SK-N-MC (cell line): ENCODE data around the gene KRTAP10-5.

ENCODE experiments used
- DNase-seq: peaks from one replicate; pipeline ENCODE4 v3.0.0-alpha.2; 2011; ENCODE audit warnings: low read depth, low spot score
- H3K27ac ChIP-seq: fragments of 200-600 bp; sonication (generic); 2 replicates; pipeline ENCODE4 v1.5.1; 2016; ENCODE audit warnings: mixed run types
- H3K36me3 ChIP-seq: fragments of 200-600 bp; sonication (generic); 2 replicates; pipeline ENCODE4 v1.6.1; 2017; ENCODE audit warnings: antibody characterized with exemption, low read length, mixed read lengths; ENCODE audit not compliant: insufficient read depth
- H3K4me3 ChIP-seq: fragments of 200-600 bp; sonication (generic); 2 replicates; pipeline ENCODE4 v1.5.1; 2016
- H3K9ac ChIP-seq: fragments of 200-600 bp; sonication (generic); 2 replicates; pipeline ENCODE4 v1.8.0; 2017; ENCODE audit warnings: mixed run types, mixed read lengths; ENCODE audit not compliant: insufficient read length
- H3K9me3 ChIP-seq: fragments of 200-600 bp; sonication (generic); 2 replicates; pipeline ENCODE4 v1.6.1; 2017; ENCODE audit warnings: low read depth, mild to moderate bottlenecking, antibody characterized with exemption, low read length, moderate library complexity, mixed read lengths
- EZH2 ChIP-seq: fragments of 200-600 bp; sonication (generic); IDR thresholded peaks from one replicate; pipeline ENCODE4 v1.6.1; 2017; ENCODE audit warnings: antibody characterized with exemption
- FOXP2 ChIP-seq: optimal IDR thresholded peaks from 2 replicates; pipeline ENCODE3; 2011; ENCODE audit warnings: mild to moderate bottlenecking, moderate library complexity; ENCODE audit not compliant: insufficient read depth; ENCODE audit errors: extremely low read length, control extremely low read depth
- POLR2AphosphoS5 ChIP-seq: IDR thresholded peaks from 2 replicates; pipeline ENCODE4 v1.6.1; 2012; ENCODE audit warnings: mild to moderate bottlenecking, low read depth, low read length, borderline replicate concordance

Gene KRTAP10-5

DNA sequence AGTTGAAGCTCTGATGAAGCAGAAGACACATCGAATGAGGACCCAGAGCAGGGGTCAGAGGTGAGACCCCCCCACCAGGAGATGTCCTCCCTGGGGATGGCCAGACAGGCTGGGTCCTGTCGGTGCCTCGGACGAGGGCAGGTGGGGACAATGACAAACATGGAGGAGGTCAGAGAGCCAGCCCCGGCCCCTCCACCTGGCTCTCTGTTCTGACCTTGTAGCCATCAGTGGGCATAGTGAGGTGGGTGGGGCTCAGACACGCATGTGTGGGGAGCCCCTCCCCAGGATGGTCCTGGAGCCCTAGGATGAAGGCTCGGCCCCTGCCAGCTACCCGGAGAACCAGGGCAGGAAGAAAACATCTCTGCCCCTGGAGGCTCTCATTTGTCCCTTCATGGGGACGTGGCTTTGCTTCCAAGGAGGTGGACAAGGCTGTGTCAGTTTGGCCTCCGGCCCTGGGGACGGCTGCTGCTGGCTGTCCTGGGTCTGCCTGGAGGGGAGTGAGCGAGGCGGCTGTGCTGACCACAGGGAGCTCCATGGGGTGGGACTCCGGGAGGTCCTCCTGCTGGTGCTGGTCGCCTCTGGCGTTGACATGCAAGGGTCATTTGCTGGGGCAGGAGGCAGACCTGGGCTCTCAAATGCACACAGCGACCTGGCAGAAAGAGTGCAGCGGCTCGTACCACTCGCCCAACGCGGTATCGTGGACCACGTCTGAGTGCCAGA lies 9.3 kb upstream of the KRTAP10-5 start:
- Histone ChIP-seq H3K27ac (no peak overlapping the region), H3K4me3 (no peak overlapping the region), H3K9ac (no peak overlapping the region), H3K36me3 (peaks cover 4% of the 10 kb centered on the region; the same call in 1 of the 2 replicates), H3K9me3 (no peaks in the 10 kb centered on the region)
- TF ChIP-seq POLR2AphosphoS5 (no peak), FOXP2 (no peak), EZH2 (no peak)
- DNase-seq: no peak

DNA sequence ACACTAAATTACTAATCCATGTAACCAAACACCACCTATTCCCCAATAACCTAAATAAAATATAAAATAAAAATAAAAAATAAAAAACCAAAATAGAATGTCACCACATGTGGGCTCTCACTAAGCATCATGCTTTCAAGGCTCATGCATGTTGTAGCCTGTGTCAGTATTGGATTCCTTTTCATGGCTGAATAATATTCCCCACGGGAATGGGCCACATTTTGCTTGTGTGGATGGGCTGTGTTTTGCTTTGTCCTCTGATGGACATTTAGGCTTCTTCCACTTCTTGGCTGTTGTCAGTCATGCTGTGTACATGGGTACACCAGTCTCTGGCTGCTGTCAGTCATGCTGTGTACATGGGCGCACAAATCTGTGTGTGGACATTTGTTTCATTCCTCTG lies 8.7 kb upstream of the KRTAP10-5 start:
- no peak for DNase-seq
- TF ChIP-seq POLR2AphosphoS5: no peak
- TF ChIP-seq EZH2: no peak
- no peak for TF ChIP-seq FOXP2

DNA sequence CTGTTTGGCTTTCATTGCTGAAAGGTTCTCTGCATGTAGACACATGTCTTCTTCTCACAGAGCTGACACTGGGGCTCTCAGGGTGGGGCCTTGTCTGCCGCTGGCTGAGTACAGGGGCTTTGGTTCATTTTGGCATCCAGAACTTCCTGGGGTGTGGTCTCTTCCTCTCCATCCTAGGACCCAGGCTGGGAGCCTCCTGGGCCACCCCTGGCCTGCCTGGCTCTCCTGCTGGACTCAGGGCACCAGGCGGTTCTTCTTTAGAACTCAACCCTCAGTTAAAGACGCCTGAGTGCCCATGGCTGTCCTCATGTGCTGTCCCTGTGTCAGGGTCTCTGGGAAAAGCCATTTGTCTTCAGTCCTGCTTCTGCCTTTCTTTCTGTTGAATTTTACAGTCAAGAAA lies 5.5 kb upstream of the KRTAP10-5 start:
- Histone ChIP-seq H3K36me3 (peaks cover 4% of the 10 kb centered on the region; the same call in 1 of the 2 replicates), H3K9me3 (peaks cover 4% of the 10 kb centered on the region; the same call in 1 of the 2 replicates), H3K4me3 (no peak overlapping the region), H3K27ac (no peak overlapping the region), H3K9ac (no peak overlapping the region)
- TF ChIP-seq POLR2AphosphoS5: no peak
- TF ChIP-seq EZH2: no peak
- no peak for TF ChIP-seq FOXP2
- no peak for DNase-seq

More for the DNA sequence above, 8.7 kb upstream of the KRTAP10-5 start:
- Histone ChIP-seq H3K27ac (no peak overlapping the region), H3K4me3 (no peak overlapping the region), H3K9me3 (no peaks in the 10 kb centered on the region), H3K9ac (no peak overlapping the region), H3K36me3 (peaks cover 4% of the 10 kb centered on the region; the same call in 1 of the 2 replicates)

DNA sequence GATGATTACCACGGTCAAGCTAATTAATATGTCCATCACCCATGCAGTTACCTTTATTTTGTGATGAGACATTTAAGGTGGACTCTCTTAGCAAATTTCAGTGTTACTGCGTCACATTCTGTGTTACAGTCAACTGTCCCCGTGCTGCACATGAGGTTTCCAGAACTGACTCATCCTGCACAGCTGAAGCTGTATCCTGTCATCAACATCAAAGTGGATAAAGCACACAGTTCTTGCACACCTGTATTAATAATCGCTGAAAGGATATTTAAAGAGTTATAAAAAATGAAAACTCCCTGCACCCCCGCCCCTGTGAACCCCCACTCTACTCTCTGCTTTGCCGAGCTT lies 3.4 kb upstream of the KRTAP10-5 start:
- no peak overlapping the region for H3K9ac ChIP-seq
- H3K4me3 ChIP-seq: no peak overlapping the region
- H3K36me3 ChIP-seq: peaks cover 4% of the 10 kb centered on the region; the same call in 1 of the 2 replicates
- peaks cover 4% of the 10 kb centered on the region; the same call in 1 of the 2 replicates for H3K9me3 ChIP-seq
- TF ChIP-seq POLR2AphosphoS5 (no peak), EZH2 (no peak)
- H3K27ac ChIP-seq: no peak overlapping the region
- DNase-seq: no peak

DNA sequence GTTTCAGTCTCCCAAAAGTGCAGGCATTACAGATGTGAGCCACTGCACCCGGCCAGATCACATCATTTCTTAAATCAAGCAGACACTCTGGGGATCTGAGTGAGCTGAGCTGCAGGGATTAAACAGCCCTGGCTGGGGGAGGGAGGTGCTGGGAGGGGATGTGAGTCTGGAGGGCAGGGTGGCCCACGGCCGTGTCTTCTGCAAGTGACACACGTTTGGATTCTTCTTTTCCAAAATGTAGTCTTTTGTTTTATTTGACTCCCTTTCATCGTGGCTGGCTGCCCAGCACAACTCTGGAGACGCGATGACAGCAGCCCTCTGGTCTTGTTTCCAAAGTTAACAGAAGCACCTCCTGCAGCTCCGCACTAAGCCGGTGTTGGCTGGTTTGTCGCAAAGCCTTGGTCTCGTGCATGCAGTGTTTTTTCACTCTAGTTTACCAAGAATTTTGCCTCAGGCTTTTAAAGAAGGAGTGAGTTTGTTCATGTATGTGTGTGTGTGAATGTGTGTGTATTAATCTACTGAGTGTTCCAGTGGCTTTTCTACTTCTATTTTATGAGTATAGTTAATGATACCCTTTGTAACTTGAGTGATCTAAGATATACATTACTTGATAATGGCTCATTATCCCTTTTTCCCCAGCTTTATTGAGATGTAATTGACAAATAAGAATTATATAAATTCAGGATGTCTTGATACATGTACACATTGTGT lies 2.8 kb upstream of the KRTAP10-5 start:
- Histone ChIP-seq H3K9me3 (peaks cover 4% of the 10 kb centered on the region; the same call in 1 of the 2 replicates), H3K4me3 (peak overlapping the region; percentile 10; the same call in 1 of the 2 replicates), H3K27ac (peak overlapping the region; percentile 48; the same call in 1 of the 2 replicates), H3K9ac (no peak overlapping the region), H3K36me3 (peaks cover 4% of the 10 kb centered on the region; the same call in 1 of the 2 replicates)
- DNase-seq: peak; percentile 37
- TF ChIP-seq EZH2: no peak
- no peak for TF ChIP-seq FOXP2
- TF ChIP-seq POLR2AphosphoS5: no peak

DNA sequence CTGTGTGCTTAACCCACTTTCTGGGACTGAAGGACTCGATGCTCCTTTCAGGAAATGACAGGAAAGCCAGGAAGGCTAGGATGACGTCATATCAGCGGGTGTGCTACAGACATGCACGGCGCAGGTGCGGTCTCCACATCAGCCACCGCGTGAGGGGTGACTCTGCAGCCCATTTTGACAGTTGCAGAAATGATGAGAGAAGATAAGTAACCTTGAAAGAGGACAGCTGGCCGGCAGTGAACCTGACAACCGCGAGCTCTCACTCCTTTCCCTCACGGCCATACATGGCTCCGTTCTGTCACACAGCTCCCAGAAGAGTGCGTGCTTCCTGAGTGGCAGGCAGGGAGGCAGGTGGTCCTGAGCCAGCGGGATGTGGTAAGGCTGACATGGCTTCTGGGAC lies 1.7 kb upstream of the KRTAP10-5 start:
- TF ChIP-seq POLR2AphosphoS5: no peak
- DNase-seq: no peak
- Histone ChIP-seq H3K36me3 (peaks cover 4% of the 10 kb centered on the region; the same call in 1 of the 2 replicates), H3K27ac (no peak overlapping the region), H3K9ac (no peak overlapping the region), H3K4me3 (no peak overlapping the region), H3K9me3 (peaks cover 4% of the 10 kb centered on the region; the same call in 1 of the 2 replicates)

DNA sequence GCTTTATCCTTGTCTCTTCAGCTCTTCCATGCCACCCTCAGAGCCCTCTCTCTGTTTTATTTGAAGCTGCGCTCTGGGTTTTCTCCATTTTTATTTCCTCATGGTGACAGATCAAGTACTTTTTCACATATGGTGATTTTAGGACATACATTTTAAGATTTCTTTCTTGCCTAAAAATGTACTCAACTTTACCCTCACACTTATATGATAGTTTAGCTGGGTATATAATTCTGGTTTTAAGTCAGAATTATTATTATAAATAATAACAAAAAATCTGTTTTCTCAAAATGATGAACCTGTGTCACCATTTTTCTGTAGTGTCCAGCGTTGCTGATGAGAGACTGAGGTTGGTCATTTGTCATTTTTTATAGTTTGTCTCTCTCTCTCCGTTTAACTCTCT lies 754 bp upstream of the KRTAP10-5 start:
- no peak overlapping the region for H3K27ac ChIP-seq
- H3K9me3 ChIP-seq: peaks cover 4% of the 10 kb centered on the region; the same call in 1 of the 2 replicates
- no peak for DNase-seq
- H3K4me3 ChIP-seq: no peak overlapping the region
- TF ChIP-seq EZH2 (no peak), POLR2AphosphoS5 (no peak), FOXP2 (no peak)
- peaks cover 4% of the 10 kb centered on the region; the same call in 1 of the 2 replicates for H3K36me3 ChIP-seq
- no peak overlapping the region for H3K9ac ChIP-seq

DNA sequence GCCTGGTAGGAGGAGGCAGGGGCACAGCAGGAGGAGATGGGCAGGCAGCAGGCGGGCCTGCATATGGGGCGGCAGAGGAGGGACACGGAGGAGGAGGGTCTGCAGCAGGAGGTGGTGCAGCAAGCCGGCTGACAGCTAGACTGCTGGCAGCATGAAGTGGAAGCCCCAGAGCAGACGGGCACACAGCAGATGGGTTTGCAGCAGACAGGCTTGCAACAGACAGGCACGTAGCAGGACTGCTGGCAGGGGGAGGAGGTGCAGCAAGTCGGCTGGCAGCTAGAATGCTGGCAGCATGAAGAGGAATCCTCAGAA lies 615 bp downstream of the KRTAP10-5 start:
- no peak overlapping the region for H3K9ac ChIP-seq
- no peak overlapping the region for H3K27ac ChIP-seq
- no peak for DNase-seq
- no peak overlapping the region for H3K4me3 ChIP-seq
- no peaks in the 10 kb centered on the region for H3K36me3 ChIP-seq
- H3K9me3 ChIP-seq: peaks cover 4% of the 10 kb centered on the region; the same call in 1 of the 2 replicates
- TF ChIP-seq POLR2AphosphoS5 (no peak), FOXP2 (no peak), EZH2 (no peak)
